GM12892 (cell line): ENCODE measurements around the gene ZNF554.

Source experiments
- POLR2A ChIP-seq: IDR thresholded peaks from 2 replicates; pipeline ENCODE4 v1.6.1; 2011; ENCODE audit warnings: low read depth, low read length, control low read depth
- POLR2AphosphoS5 ChIP-seq: IDR thresholded peaks from 2 replicates; pipeline ENCODE4 v1.6.1; 2011; ENCODE audit warnings: low read depth, low read length, control low read depth

DNA sequence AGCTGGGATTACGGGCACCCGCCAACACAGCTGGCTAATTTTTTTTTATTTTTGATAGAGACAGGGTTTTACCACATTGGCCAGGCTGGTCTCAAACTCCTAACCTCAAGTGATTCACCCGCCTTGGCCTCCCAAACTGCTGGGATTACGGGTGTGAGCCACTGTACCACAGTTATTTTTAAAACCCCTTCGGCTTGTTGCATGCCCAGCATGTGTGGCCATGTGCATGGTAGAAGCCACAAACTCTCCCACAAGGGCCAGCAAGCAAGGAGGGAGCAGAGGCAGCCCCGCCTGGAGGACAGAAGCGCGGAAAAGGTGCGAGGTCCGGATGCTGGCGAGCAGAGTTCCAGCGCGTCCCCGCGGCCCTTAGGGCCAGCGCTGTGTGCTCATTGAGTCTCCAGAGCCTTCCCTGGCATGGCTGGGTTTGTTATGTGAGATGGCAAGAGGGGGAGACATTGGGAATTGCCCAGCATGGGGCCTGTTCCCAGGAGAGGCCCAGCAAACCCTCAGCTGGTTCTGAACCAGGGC is 21.4 kb upstream of the ZNF554 start:
- TF ChIP-seq POLR2AphosphoS5 (no peak), POLR2A (no peak)
